AG04450 (cell line): Measurements from ENCODE around the gene C1orf174. TPM values are rescaled to one million over a fixed set of nuclear protein-coding genes. Genes with fewer than 3 reads are reported as not detected.

Experiments used
- CTCF ChIA-PET: fragments of 300-600, 350-600 bp; formaldehyde crosslinking; extraction: SDS; loops from one replicate; lab custom pipeline; 2022; ENCODE audit warnings: antibody characterized with exemption, inconsistent platforms; lab: Charles Lee
- POLR2A ChIA-PET: fragments of 350-600 bp; formaldehyde crosslinking; extraction: SDS; loops from one replicate; lab custom pipeline; 2021; ENCODE audit warnings: antibody characterized with exemption, inconsistent platforms; lab: Yijun Ruan, JAX
- DNase-seq: peaks from one replicate; pipeline ENCODE4 v3.0.0-alpha.2; 2011; ENCODE audit warnings: low read depth, low spot score
- H3K27ac ChIP-seq: one replicate; pipeline ENCODE4 v1.5.1; 2012; ENCODE audit warnings: low read depth, low read length, control low read depth
- H3K27me3 ChIP-seq: one replicate; pipeline ENCODE4 v1.6.0; 2012; ENCODE audit warnings: low read length; ENCODE audit not compliant: control insufficient read depth, insufficient read depth
- H3K4me3 ChIP-seq: 2 replicates; pipeline ENCODE4 v1.5.1; 2011; ENCODE audit warnings: mild to moderate bottlenecking, low read depth, low read length, control low read depth
- H3K9me3 ChIP-seq: 2 replicates; pipeline ENCODE4 v1.5.1; 2012; ENCODE audit warnings: low read length; ENCODE audit not compliant: control insufficient read depth, insufficient read depth
- CTCF ChIP-seq: IDR thresholded peaks from 2 replicates; pipeline ENCODE4 v1.5.1; 2011; ENCODE audit warnings: low read depth, low read length, control low read depth, inconsistent platforms
- polyA plus RNA-seq: library from polyadenylated mRNA; depleted of rRNA; stranded (reverse); fragments of >200 nt; gene quantifications from 2 replicates; pipeline ENCODE4 v1.2.3, GENCODE V29; 2011

C1orf174 gene
- polyA plus RNA-seq, 1 experiment, result 20.7 TPM

GRCh38 chr1:3925256-3925655 is 25.2 kb upstream of the C1orf174 start:
- no peak for DNase-seq
- Histone ChIP-seq H3K27me3 (no peaks in the 10 kb centered on the region), H3K4me3 (no peak overlapping the region), H3K9me3 (peaks cover 34% of the 10 kb centered on the region), H3K27ac (no peak overlapping the region)
- ChIA-PET CTCF (no interaction called here), POLR2A (no interaction called here)
- TF ChIP-seq CTCF, result no peak

- Histone ChIP-seq H3K27ac (no peak overlapping the region), H3K4me3 (no peak overlapping the region), H3K27me3 (no peaks in the 10 kb centered on the region), H3K9me3 (peaks cover 32% of the 10 kb centered on the region)
- no peak for DNase-seq
- CTCF ChIA-PET, result no interaction called here
- POLR2A ChIA-PET, result no interaction called here
- no peak for TF ChIP-seq CTCF
These were observed 24.8 kb upstream of the C1orf174 start for GRCh38 chr1:3924825-3925220.

GRCh38 chr1:3924186-3924824 is 24.2 kb upstream of the C1orf174 start:
- ChIA-PET CTCF (no interaction called here), POLR2A (no interaction called here)
- H3K27ac ChIP-seq, result no peak overlapping the region
- no peak for DNase-seq
- H3K9me3 ChIP-seq, result peaks cover 28% of the 10 kb centered on the region
- no peak overlapping the region for H3K4me3 ChIP-seq
- no peaks in the 10 kb centered on the region for H3K27me3 ChIP-seq
- TF ChIP-seq CTCF, result no peak

- Histone ChIP-seq H3K27ac (no peak overlapping the region), H3K9me3 (peaks cover 21% of the 10 kb centered on the region), H3K27me3 (no peaks in the 10 kb centered on the region), H3K4me3 (no peak overlapping the region)
- DNase-seq, result no peak
- no peak for TF ChIP-seq CTCF
- ChIA-PET POLR2A (no interaction called here), CTCF (no interaction called here)
These were observed 23.5 kb upstream of the C1orf174 start for GRCh38 chr1:3923378-3924185.

- Histone ChIP-seq H3K27ac (no peak overlapping the region), H3K9me3 (peaks cover 17% of the 10 kb centered on the region; the same call in 1 of the 2 replicates), H3K4me3 (no peak overlapping the region), H3K27me3 (no peaks in the 10 kb centered on the region)
- DNase-seq, result no peak
- CTCF ChIA-PET, result no interaction called here
- TF ChIP-seq CTCF, result no peak
- POLR2A ChIA-PET, result no interaction called here
These were observed 22.8 kb upstream of the C1orf174 start for GRCh38 chr1:3922851-3923250.
